Keratinocyte (primary cell): ENCODE measurements around the gene SIX1. TPM values are rescaled to one million over a fixed set of nuclear protein-coding genes. Genes with fewer than 3 reads are reported as not detected.

Experiments
- DNase-seq: peaks from one replicate; pipeline ENCODE4 v3.0.0-alpha.2; 2011; ENCODE audit warnings: low read depth, missing footprints, low spot score
- FAIRE-seq: peaks from 2 replicates; lab custom pipeline; 2011; peaks lifted over from hg19 to GRCh38; lab: Jason Lieb, UNC
- H2AFZ ChIP-seq: 2 replicates; pipeline ENCODE4 v1.6.0; 2012; ENCODE audit warnings: low read length, control low read depth, inconsistent platforms; ENCODE audit not compliant: control insufficient read depth
- H3K27ac ChIP-seq: 2 replicates; pipeline ENCODE4 v1.5.1; 2011; ENCODE audit warnings: low read length; ENCODE audit not compliant: control insufficient read depth, insufficient read depth
- H3K27me3 ChIP-seq: 3 replicates; pipeline ENCODE4 v1.6.0; 2011; ENCODE audit warnings: low read length; ENCODE audit not compliant: control insufficient read depth, insufficient read depth; ENCODE audit errors: extremely low read depth
- H3K36me3 ChIP-seq, 2 experiments: 2 replicates in 1 of 2; 3 replicates in 1 of 2; pipeline ENCODE4 v1.5.1; 2011; ENCODE audit warnings: low read length in 2 of 2, mild to moderate bottlenecking in 1 of 2; ENCODE audit not compliant: control insufficient read depth in 2 of 2, insufficient read depth in 2 of 2; ENCODE audit errors: extremely low read depth in 1 of 2
- H3K4me1 ChIP-seq: 3 replicates; pipeline ENCODE4 v1.5.1; 2011; ENCODE audit warnings: low read length; ENCODE audit not compliant: control insufficient read depth, insufficient read depth; ENCODE audit errors: extremely low read depth
- H3K4me2 ChIP-seq: 3 replicates; pipeline ENCODE4 v1.6.0; 2011; ENCODE audit warnings: low read depth, low read length; ENCODE audit not compliant: control insufficient read depth, insufficient read depth; ENCODE audit errors: extremely low read depth
- H3K4me3 ChIP-seq, 3 experiments: fragments of 200-600 bp in 1 of 3; sonication (generic) in 1 of 3; 2 replicates in 2 of 3; 3 replicates in 1 of 3; pipeline ENCODE4 v1.5.1; 2011 to 2016; ENCODE audit warnings: low read length in 3 of 3, mild to moderate bottlenecking in 3 of 3, control low read depth in 2 of 3, inconsistent platforms in 1 of 3, low read depth in 1 of 3, mixed read lengths in 1 of 3, mixed run types in 1 of 3, moderate library complexity in 1 of 3; ENCODE audit not compliant: control insufficient read depth in 2 of 3, insufficient read depth in 2 of 3; ENCODE audit errors: extremely low read depth in 1 of 3
- H3K79me2 ChIP-seq: 2 replicates; pipeline ENCODE4 v1.6.0; 2012; ENCODE audit warnings: low read length; ENCODE audit not compliant: control insufficient read depth, insufficient read depth
- H3K9ac ChIP-seq: 3 replicates; pipeline ENCODE4 v1.6.0; 2011; ENCODE audit warnings: low read length; ENCODE audit not compliant: control insufficient read depth, insufficient read depth; ENCODE audit errors: extremely low read depth
- H3K9me1 ChIP-seq: 3 replicates; pipeline ENCODE4 v1.6.0; 2011; ENCODE audit warnings: low read length; ENCODE audit not compliant: control insufficient read depth, insufficient read depth; ENCODE audit errors: extremely low read depth
- H3K9me3 ChIP-seq: 2 replicates; pipeline ENCODE4 v1.5.1; 2012; ENCODE audit warnings: low read depth, low read length; ENCODE audit not compliant: control insufficient read depth
- H4K20me1 ChIP-seq: 3 replicates; pipeline ENCODE4 v1.6.0; 2011; ENCODE audit warnings: low read length; ENCODE audit not compliant: control insufficient read depth, insufficient read depth; ENCODE audit errors: extremely low read depth
- CTCF ChIP-seq, 3 experiments: IDR thresholded peaks in 1 of 3; conservative IDR thresholded peaks in 1 of 3; optimal IDR thresholded peaks in 1 of 3; 2 replicates in 2 of 3; 3 replicates in 1 of 3; pipeline versions ENCODE3 to v1.5.1; 2011; ENCODE audit warnings: low read length in 3 of 3, mild to moderate bottlenecking in 3 of 3, moderate library complexity in 2 of 3, control low read depth in 1 of 3, inconsistent platforms in 1 of 3; ENCODE audit not compliant: insufficient read depth in 2 of 3; ENCODE audit errors: extremely low read depth in 1 of 3
- EZH2 ChIP-seq: IDR thresholded peaks from one replicate; pipeline ENCODE4 v1.6.1; 2012; ENCODE audit warnings: inconsistent platforms, mild to moderate bottlenecking, low read length, moderate library complexity
- dilution Hi-C: fragments of 300-500 bp; cut with MboI; formaldehyde crosslinking; loops from one replicate; pipeline ENCODE4 v1.7.0; 2020; ENCODE audit warnings: low sequenced_read_pairs; ENCODE audit not compliant: extremely low pct_ligation_motif_present
- polyA plus RNA-seq, 5 experiments: library from polyadenylated mRNA; depleted of rRNA in 3 of 5; stranded (reverse) in 3 of 5; stranded (forward) in 1 of 5; unstranded in 1 of 5; fragments of >200 nt; gene quantifications; 1 replicate in 1 of 5; 2 replicates in 3 of 5; 3 replicates in 1 of 5; pipeline versions ENCODE4 v1.2.1 to v1.2.3, GENCODE V29; 2011 to 2012; ENCODE audit warnings: missing spikeins in 2 of 5, low read depth in 1 of 5, low replicate concordance in 1 of 5

SIX1 gene
- polyA plus RNA-seq, 1 donor (not counting 4 experiments of a cell fraction or from before 2014, with no cell fraction given): 0.04 TPM

- H3K4me1 ChIP-seq: no peaks in the 10 kb centered on the region
- H3K27me3 ChIP-seq: peaks cover 76% of the 10 kb centered on the region
- FAIRE-seq (no peak), DNase-seq (no peak)
- H2AFZ ChIP-seq: no peak overlapping the region
- no peak overlapping the region for H3K4me3 ChIP-seq
- TF ChIP-seq CTCF (optimal IDR thresholded peaks at IDR 0.05 in 1 of 3, IDR thresholded peaks at IDR 0.05 in 1 of 3, conservative IDR thresholded peaks at IDR 0.05 in 1 of 3; ENCODE audit: extremely low read depth in 1 of 3, insufficient read depth in 2 of 3, low read length in 3 of 3) (no peak), EZH2 (no peak)
- no peak overlapping the region for H3K4me2 ChIP-seq
- H3K36me3 ChIP-seq: no peaks in the 10 kb centered on the region
- dilution Hi-C loops: loop anchor here (25.0 kb wide), 1 partner anchor 573 kb away; no protein-coding TSS in a partner anchor
- no peaks in the 10 kb centered on the region for H3K79me2 ChIP-seq
- no peaks in the 10 kb centered on the region for H3K9me1 ChIP-seq
- no peaks in the 10 kb centered on the region for H3K9me3 ChIP-seq
- H4K20me1 ChIP-seq: no peaks in the 10 kb centered on the region
- no peak overlapping the region for H3K9ac ChIP-seq
- no peak overlapping the region for H3K27ac ChIP-seq
Observed at GRCh38 chr14:60639674-60640073, 9.6 kb downstream of the SIX1 start.

DNA sequence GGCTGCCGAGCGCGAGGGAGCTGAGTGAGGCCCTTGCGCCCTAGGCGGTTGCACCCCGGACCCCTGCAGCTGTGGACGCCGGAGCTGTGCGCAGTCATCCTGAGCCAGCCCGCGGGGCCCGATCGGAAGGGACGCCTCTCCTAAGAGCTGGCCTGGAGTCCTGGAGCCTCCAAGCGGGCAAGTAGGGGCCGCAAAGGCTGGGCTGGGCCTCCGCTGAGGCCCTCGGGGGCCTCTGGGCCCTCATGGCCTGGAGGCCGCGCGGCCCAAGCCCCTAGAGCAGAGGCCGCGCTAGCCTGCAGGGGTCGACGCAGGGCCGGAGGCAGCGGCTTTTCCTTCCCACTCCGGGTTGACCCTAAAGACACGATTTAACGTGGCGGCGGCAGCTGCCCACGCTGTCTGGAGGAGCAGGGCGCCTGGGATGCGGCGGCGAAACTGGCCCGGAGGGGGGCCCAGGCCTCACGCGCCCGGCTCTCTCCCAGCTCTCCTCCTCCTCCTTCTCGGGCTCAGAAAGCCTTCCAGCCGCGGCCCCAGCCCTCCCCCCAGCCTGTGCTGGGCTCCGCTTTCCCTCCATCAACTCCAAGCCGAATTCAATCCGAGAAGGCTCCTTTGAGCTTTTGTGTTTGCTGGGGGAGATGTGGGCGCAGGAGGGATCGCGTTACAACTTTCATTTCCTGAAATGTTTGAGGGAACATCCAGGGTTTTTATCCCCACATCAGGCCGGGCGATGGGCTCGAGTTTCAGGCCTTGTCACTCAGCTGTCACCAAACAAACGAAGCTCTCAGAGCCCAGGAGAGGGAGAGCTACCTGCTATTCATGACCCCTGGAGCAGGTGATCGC, 11.6 kb downstream of the SIX1 start:
- FAIRE-seq: no peak
- peaks cover 58% of the 10 kb centered on the region for H3K27me3 ChIP-seq
- no peak overlapping the region for H2AFZ ChIP-seq
- H3K27ac ChIP-seq: no peak overlapping the region
- dilution Hi-C loops: loop anchor here (25.0 kb wide), 1 partner anchor 575 kb away; no protein-coding TSS in a partner anchor
- H3K9me3 ChIP-seq: no peaks in the 10 kb centered on the region
- H3K9me1 ChIP-seq: no peaks in the 10 kb centered on the region
- peak; percentile 41 for TF ChIP-seq EZH2
- no peak for TF ChIP-seq CTCF (optimal IDR thresholded peaks at IDR 0.05 in 1 of 3, IDR thresholded peaks at IDR 0.05 in 1 of 3, conservative IDR thresholded peaks at IDR 0.05 in 1 of 3; ENCODE audit: extremely low read depth in 1 of 3, insufficient read depth in 2 of 3, low read length in 3 of 3)
- peak overlapping the region in 1 of 3 experiments; percentile 12 for H3K4me3 ChIP-seq
- no peak for DNase-seq
- H3K4me1 ChIP-seq: no peaks in the 10 kb centered on the region
- no peak overlapping the region for H3K9ac ChIP-seq
- H3K4me2 ChIP-seq: peak overlapping the region; percentile 4
- H3K79me2 ChIP-seq: no peaks in the 10 kb centered on the region
- no peaks in the 10 kb centered on the region for H3K36me3 ChIP-seq
- no peaks in the 10 kb centered on the region for H4K20me1 ChIP-seq
